ENCODE results near the gene PARD3B. TPM values are rescaled to one million over a fixed set of nuclear protein-coding genes. Genes with fewer than 3 reads are reported as not detected.

The PARD3B gene
- total and polyA plus RNA-seq, 7 donors, result 0.42 to 6.0 (median 4.8) TPM

- H3K36me3 ChIP-seq (ENCODE audit: insufficient read depth in 1 of 2, low read depth in 1 of 2), result no peaks in the 10 kb centered on the region
- no peaks in the 10 kb centered on the region for H3K9me3 ChIP-seq
- 75 to 83% (median 81%) methylated on average over 1 of the region's 1 CpG for WGBS, 3 donors
- no peaks in the 10 kb centered on the region for H3K27me3 ChIP-seq (ENCODE audit: insufficient read depth in 3 of 3, low read length in 2 of 3)
- no peak for ATAC-seq
- no peak overlapping the region for H3K4me3 ChIP-seq
- TF ChIP-seq, protein P1, sequence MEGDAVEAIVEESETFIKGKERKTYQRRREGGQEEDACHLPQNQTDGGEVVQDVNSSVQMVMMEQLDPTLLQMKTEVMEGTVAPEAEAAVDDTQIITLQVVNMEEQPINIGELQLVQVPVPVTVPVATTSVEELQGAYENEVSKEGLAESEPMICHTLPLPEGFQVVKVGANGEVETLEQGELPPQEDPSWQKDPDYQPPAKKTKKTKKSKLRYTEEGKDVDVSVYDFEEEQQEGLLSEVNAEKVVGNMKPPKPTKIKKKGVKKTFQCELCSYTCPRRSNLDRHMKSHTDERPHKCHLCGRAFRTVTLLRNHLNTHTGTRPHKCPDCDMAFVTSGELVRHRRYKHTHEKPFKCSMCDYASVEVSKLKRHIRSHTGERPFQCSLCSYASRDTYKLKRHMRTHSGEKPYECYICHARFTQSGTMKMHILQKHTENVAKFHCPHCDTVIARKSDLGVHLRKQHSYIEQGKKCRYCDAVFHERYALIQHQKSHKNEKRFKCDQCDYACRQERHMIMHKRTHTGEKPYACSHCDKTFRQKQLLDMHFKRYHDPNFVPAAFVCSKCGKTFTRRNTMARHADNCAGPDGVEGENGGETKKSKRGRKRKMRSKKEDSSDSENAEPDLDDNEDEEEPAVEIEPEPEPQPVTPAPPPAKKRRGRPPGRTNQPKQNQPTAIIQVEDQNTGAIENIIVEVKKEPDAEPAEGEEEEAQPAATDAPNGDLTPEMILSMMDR (IDR thresholded peaks at IDR 0.05), result no peak
- DNase-seq, result no peak
- H3K27ac ChIP-seq, result no peak overlapping the region
- intact Hi-C loops (cut with DNase I), result no loop called here
- no peaks in the 10 kb centered on the region for H3K4me1 ChIP-seq
Observed at GRCh38 chr2:205290299-205290698, 745.0 kb downstream of the PARD3B start.

DNA sequence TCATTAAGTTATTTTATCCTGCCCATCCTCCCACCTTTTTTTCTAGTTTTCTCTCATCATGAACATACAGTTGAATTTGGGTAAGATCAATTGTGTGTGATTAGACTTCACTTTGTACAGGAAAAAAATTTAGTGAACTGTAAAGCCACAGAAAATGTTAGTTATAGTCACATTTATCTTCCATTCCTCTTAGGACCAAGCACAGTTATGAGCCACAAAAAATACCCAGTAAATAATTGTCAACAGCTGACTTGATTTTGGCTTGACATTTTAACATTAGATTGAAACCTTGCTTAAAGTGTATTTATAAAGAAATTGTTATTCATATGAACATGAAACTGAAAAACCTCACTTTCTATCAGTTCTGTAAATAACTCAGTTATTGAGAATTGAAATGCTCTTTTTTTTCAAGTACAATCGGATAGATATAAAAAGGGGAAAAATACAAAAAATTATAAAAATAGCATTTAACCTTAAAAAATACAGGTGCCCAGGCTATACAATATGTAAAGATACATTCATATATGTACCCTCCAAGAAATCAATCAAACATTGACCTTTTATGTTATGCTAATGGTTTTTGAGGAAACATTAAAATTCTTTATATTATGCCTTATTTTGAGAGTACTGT is 747.5 kb downstream of the PARD3B start:
- H3K36me3 ChIP-seq (ENCODE audit: insufficient read depth in 1 of 2, low read depth in 1 of 2), result no peaks in the 10 kb centered on the region
- no peak for ATAC-seq
- H3K27me3 ChIP-seq (ENCODE audit: insufficient read depth in 3 of 3, low read length in 2 of 3), result no peaks in the 10 kb centered on the region
- H3K4me3 ChIP-seq, result no peak overlapping the region
- no peaks in the 10 kb centered on the region for H3K9me3 ChIP-seq
- WGBS, 3 donors, result 97 to 100% (median 98%) methylated on average over 1 of the region's 1 CpG
- no peak for DNase-seq
- intact Hi-C loops (cut with DNase I), result no loop called here
- H3K27ac ChIP-seq, result no peak overlapping the region
- TF ChIP-seq, protein P1 (IDR thresholded peaks at IDR 0.05), result no peak
- H3K4me1 ChIP-seq, result no peaks in the 10 kb centered on the region

DNA sequence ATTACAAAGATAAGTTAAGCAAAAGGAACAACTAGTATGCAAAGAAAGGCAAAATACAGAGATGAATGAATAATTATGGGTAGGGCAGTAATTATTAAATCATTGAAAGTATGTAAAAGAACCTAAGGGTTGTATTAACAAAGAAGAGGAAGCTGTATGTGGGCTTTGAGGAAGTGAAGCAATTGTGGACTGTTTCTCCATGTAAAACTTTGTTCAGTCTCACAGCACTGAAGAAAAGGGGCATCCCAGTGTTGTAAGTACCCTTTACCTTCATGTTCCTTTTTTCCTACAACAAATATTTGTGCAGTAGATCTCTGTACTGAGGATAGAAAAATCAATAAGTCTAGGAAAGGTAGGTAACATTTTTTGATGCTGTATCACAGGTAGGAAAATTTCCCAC is 748.3 kb downstream of the PARD3B start:
- ATAC-seq (no peak), DNase-seq (no peak)
- intact Hi-C loops (cut with DNase I), result no loop called here
- no peaks in the 10 kb centered on the region for H3K36me3 ChIP-seq (ENCODE audit: insufficient read depth in 1 of 2, low read depth in 1 of 2)
- no peak overlapping the region for H3K4me3 ChIP-seq
- TF ChIP-seq, protein P1 (IDR thresholded peaks at IDR 0.05), result no peak
- no peaks in the 10 kb centered on the region for H3K4me1 ChIP-seq
- no peak overlapping the region for H3K27ac ChIP-seq
- H3K9me3 ChIP-seq, result no peaks in the 10 kb centered on the region
- no peaks in the 10 kb centered on the region for H3K27me3 ChIP-seq (ENCODE audit: insufficient read depth in 3 of 3, low read length in 2 of 3)

DNA sequence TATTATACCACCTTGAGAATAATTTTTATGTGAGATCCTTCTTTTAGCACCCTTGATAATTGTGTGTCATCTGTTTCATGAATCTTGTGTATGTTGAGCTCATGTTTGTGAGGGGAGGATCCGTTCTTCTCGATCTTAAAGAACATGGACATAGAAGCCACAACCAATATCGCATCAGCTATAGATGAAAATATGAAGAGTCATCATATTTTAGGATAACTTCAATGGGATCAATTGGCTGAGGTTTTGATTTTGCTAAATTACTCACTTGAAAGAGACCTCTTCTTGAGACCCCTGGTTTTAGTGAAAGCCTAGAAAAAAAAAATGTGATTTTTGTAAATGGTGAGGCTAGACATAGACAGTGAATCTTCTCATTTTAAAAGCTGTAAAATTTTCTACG is 751.7 kb downstream of the PARD3B start:
- WGBS, 3 donors, result 96 to 98% (median 96%) methylated on average over 4 of the region's 4 CpGs
- H3K36me3 ChIP-seq (ENCODE audit: insufficient read depth in 1 of 2, low read depth in 1 of 2), result no peaks in the 10 kb centered on the region
- ATAC-seq, result no peak
- H3K27ac ChIP-seq, result no peak overlapping the region
- H3K4me3 ChIP-seq, result no peak overlapping the region
- H3K27me3 ChIP-seq (ENCODE audit: insufficient read depth in 3 of 3, low read length in 2 of 3), result no peaks in the 10 kb centered on the region
- H3K9me3 ChIP-seq, result no peaks in the 10 kb centered on the region
- DNase-seq, result no peak
- TF ChIP-seq, protein P1 (IDR thresholded peaks at IDR 0.05), result no peak
- H3K4me1 ChIP-seq, result no peaks in the 10 kb centered on the region
- intact Hi-C loops (cut with DNase I), result no loop called here

DNA sequence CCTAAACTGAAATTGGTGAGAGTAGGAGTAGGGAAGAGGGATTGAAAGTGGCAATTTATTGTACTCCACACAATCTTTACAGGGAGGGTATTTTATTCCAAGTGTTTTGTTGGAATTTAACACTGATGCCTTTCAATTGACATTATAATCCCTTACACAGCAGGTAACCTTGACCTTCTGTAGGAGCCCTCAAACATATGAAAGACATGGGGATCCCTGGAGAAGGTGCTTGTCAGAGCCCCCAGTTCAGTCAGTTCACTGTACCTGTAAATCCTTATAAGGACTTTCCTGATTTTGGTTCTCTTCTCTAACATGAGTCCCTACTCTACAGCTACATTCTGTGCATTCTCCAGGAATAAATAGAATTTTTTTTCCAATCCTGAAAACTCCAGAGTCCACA is 752.1 kb downstream of the PARD3B start:
- Histone ChIP-seq H3K4me1 (no peaks in the 10 kb centered on the region), H3K9me3 (no peaks in the 10 kb centered on the region), H3K4me3 (no peak overlapping the region), H3K27ac (no peak overlapping the region), H3K27me3 (ENCODE audit: insufficient read depth in 3 of 3, low read length in 2 of 3) (no peaks in the 10 kb centered on the region), H3K36me3 (ENCODE audit: insufficient read depth in 1 of 2, low read depth in 1 of 2) (no peaks in the 10 kb centered on the region)
- TF ChIP-seq, protein P1 (IDR thresholded peaks at IDR 0.05), result no peak
- intact Hi-C loops (cut with DNase I), result no loop called here
- no peak for DNase-seq
- ATAC-seq, result no peak
